LNCAP (cell line): ENCODE results near the gene DLL1.

ENCODE experiments used
- CTCF ChIP-seq: fragments of 450-650 bp; IDR thresholded peaks from 2 replicates; pipeline ENCODE4 v1.5.1; 2017; ENCODE audit warnings: mild to moderate bottlenecking

DLL1 gene

DNA sequence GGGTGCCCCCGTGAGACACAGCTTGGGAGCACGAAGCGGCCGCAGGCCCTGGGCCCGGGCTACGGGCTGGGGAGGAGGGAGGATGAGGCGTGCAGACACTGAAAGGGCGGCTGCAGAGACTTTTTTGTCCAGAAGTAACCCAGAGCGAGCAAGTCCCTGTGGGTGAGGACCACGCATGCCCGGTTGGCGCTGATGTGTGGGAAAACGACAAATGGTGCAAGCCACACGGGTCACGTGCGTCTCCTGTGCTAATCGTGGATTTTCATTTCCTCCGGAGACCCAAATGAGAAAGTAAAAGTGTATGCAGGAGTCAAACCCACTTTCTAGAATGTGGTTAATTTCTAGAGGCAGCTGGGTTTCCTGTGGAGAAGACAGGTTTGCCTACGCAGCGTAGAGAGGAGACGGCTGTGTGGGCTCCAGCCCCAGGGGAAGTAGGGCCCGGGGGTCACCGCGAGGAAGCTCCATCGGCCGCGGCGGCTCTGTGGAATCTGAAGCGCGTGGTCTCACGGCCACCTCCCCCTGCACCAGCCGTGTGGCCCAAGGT is 19.0 kb downstream of the DLL1 start:
- no peak for TF ChIP-seq CTCF

DNA sequence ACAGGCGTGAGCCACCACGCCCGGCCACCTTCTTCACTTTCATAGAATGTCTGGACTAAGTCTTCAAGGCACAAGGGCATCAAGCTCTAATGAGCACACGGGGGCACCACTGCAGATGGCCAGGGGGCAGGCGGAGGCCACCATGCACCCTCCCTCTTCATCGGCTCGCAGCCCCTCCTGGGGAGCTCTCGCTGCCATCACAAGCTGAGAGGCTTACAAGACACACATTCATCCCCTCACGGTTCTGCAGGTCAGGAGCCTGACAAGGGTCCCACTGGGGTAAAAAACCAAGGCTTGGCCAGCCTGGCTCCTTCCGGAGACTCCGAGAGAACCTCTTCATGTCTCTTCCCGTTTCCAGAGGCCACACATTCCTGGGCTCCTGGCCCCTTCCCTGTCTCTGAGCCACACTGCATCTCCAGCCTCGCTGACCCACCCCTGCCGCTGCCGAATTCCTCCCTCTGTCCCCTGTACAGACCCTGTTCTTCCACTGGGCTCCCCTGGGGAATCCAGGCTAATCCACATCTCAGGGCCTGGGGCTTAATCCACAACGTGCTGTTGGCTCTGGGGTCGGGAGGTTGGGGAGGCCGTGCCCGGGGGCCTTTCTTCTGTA is 19.8 kb downstream of the DLL1 start:
- no peak for TF ChIP-seq CTCF

- no peak for TF ChIP-seq CTCF
Observed at GRCh38 chr6:170269846-170270541, 20.9 kb downstream of the DLL1 start.

GRCh38 chr6:170269151-170269845 is 21.6 kb downstream of the DLL1 start:
- no peak for TF ChIP-seq CTCF

- TF ChIP-seq CTCF, result no peak
Observed at GRCh38 chr6:170268216-170269129, 22.4 kb downstream of the DLL1 start.

GRCh38 chr6:170267688-170268087 is 23.2 kb downstream of the DLL1 start:
- TF ChIP-seq CTCF, result no peak
